Measurements from ENCODE around the gene TUBA3C.

The TUBA3C gene

DNA sequence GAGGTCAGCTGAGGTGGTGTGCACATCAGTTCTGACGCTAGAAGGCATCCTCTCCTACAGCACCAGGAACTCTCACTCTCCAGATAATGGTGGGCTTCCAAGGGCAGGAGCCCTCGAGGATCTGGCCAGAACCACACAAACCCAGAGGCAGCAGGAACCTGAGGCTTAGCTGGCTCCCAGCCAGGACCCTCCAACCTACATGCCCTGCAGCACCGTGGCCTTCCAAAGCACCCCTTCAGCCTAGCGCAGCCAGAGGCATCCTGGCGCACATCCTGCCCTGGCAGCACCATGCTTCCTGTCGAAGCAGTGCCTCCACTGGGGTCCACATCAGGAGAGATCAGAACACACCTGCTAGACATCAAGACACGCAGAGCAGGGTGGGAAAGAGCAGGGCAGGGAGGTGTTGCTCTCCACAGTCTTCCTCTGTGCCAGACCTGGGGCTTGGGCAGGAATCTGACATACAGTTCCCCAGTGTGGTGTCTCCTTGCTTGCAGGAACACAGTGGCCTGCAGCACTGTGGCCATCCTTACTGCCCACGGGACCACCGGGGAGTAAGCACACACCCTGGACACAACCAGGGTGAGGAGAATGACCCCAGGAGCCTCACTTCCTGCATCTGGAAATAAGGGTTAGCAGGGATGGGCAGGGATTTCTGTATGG is 21.7 kb downstream of the TUBA3C start:
- DNase-seq: no peak

DNA sequence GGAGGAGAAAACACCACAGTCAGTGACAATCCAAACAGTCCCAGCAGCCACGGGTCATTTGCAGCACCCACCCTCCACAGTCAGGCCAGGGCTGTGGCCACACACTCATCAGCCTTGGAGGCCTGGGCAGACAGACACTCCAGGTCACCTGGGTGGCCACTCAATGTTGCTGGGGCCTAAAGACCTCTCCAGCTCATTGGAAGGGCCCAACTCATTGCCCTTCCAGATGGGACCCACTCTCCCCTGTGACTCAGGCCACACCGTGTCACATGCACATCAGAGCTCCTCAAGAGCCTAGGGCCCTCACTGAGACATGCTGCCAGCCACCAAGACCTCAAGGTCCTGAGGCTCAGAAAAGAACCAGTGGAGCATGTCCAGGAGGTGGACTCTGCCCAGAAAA is 22.4 kb downstream of the TUBA3C start:
- no peak for DNase-seq

DNA sequence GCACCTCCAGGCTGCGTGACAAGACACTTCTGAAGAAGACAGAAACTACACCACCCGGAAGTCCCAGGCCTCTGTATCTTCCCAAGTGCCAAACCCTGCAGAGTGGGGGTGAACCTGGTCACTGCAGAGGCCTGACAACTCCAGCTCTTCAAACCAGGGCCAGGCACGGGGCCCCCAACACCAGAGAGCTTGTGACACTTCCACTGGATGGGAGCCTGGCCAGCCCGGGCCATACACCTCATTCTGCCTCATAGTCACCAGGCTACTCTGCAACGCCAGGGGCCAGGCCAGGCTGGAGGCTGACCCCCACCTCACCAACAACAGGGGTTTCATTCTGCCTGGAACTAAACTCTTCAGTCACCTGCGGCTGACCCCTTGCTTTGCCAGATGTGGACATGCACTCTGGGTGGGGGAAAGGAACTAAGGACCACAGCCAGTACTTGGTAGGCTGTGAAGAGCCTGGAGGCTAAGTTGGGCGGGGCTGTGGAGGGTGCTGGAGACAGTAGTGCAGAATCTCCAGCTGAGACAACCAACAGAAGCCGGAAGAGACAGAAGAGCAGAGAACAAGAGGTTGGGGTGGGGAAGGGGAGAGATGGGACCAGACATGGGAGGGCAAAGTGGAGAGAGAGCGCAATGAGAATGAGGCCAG is 23.0 kb downstream of the TUBA3C start:
- no peak for DNase-seq

DNA sequence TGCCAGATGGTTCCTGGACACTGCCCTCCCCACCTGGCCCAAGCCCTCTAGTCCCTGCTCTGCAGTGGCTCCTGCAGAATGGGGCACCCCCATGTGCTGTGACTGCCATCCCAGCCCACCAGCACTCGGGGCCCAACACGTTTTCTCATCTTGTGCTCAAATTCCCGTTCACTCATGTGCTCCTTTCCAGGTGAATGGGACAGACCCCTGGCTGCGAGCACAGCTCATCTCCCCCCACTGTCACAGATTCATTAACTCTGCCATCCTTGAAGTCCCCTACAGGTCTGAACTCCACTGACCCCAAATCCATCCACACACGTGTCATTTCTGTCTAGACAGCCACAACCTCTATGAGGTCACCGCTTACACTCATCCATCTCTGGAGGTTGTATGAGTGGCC is 23.6 kb downstream of the TUBA3C start:
- no peak for DNase-seq

DNA sequence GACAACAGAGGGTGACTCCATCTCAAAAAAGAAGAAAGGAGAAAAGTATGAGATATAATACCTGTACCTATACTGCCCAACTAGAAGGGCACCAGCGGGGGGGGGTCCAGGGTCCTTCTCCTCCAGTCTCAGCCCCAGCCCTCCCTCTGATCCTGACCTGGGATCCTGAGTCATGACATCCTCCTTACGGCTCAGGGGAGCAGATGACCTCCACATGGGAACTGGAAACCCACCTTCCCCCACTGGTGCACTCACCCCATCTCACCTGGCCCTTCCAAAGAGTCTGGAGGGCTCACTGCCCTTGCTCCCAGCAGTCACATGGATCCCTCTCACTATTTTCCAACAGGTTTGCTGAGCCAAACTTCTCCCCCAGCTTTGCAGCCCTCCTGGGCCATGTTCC is 24.2 kb downstream of the TUBA3C start:
- DNase-seq: no peak

DNA sequence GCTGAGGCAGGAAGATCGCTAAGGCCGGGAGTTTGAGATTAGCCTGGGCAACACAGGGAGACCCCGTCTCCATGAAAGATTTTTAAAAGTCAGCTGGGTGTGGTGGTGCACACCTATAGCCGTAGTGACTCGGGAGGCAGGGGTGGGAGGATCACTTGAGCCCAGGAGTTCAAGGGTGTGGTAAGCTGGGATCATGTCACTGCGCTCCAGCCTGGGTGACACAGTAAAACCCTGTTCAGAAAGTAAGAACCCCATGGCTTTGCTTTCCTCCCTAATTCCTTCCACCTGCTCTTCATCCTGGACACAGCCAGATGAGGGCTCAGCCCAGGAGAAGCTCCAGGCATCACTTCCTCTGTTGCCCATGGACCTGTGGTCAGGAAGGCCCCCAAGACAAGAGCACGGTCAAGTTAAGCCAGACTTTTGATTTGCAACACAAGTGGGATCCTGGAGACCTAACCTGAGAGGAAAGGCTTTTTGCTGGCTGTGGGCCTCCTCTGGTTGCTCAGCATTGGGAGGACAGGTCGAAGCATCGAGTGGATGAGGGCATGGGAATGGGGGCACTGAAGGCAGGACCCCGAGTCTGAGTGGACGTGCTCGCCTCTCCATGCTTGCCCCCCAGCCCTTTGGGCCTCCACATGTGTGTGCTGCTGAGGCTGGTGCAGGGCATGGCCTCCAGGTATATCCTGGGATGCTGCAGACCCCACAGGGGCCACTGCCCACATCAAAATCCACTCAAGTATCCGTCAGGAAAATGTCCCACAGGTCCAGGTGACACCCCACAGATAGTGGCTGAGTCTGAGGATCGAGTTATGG is 25.4 kb downstream of the TUBA3C start:
- no peak for DNase-seq

DNA sequence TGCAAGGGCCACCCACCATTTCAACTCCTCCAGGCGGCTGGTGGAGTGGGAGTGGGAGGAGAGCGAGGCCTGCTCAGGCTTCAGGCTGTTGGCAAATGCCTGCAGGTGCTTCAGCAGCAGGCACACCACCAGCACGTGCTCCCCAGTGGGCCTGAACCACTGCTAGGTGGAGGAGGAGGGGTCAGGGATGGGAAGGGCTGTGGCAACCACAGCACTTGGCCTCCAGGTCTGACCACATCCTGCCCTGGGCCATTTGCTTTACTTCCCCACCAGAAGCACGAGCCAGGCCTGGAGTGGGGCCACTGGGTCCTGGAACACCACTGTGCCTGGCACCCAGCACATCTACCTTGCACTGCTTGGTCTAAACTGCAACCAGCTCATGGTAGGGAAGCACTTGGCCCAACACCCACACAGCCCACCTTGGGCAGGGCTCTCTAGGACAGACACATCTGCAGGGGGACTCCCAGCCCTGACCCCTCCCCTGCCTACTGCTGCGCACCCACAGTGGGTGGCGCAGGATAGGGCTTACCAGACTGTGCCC is 26.2 kb downstream of the TUBA3C start:
- no peak for DNase-seq

DNA sequence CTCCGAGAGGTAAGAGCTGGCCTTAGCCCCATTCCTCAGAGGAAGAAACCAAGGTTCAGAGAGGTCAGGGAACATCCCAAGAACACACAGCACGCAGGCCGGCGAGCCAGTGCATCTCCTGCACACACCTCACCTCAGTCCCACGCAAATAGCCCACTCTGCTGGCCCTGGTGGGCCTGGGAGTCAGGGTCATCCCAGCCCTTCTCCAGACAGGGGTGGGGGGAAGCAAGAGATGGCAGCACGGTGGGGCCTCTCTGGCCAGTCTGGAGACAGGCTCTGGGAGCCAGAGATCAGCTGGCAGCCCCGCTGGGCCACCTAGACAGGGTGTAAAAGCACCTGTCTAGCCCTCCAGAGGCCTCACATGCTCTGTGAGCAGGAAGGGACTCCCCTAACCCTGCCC is 26.8 kb downstream of the TUBA3C start:
- DNase-seq: no peak

DNA sequence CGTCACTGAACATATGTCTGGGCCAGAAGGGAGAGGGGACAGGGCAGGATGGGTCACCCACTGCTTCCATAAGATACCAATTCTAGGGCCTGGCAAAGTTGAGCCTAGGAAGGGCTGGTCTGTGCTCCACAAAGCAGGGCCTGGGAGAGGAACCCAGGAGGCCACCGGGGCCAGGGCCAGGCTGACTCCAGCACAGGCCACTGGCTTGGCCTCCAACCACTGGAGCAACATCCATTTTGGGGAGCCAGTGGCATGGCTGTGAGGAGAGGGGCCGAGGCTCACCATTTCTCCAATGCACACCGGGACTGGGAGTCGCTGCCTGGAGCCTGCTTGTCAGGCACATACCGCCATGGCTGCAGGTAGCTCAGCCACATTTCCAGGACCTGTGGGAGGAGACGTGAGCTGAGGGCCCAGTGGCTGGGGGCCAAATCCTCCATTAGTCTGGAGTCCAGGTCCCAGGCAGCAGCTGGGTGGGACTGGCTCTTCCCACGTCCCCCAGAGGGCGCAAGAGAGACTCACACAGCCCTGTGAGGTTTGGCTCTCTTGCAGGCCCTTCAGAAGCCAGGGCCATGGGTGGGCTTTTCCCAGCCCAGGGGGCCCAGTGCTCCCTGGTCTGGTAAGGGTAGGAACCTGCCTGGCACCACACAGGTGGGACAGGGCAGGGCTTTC is 27.7 kb downstream of the TUBA3C start:
- DNase-seq: no peak

DNA sequence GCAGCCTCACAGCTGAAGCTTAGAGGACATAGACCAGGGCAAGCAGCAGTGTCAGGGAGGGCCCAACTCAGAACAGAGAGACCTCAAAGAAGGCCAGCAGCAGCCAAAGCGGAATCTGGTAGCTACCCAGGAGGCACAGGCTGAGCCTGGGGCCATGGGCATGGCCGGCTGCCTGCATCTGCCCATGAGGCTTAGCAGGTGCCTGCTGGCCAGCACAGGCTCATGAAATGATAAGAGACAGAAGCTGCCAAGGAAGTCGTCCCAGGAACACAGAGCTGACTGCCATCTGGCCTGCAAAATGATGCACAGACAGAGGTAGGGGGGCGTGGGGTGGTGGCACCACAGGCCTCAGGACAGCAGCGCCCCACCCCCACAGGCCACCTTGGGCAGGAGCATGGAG is 29.2 kb downstream of the TUBA3C start:
- no peak for DNase-seq

DNA sequence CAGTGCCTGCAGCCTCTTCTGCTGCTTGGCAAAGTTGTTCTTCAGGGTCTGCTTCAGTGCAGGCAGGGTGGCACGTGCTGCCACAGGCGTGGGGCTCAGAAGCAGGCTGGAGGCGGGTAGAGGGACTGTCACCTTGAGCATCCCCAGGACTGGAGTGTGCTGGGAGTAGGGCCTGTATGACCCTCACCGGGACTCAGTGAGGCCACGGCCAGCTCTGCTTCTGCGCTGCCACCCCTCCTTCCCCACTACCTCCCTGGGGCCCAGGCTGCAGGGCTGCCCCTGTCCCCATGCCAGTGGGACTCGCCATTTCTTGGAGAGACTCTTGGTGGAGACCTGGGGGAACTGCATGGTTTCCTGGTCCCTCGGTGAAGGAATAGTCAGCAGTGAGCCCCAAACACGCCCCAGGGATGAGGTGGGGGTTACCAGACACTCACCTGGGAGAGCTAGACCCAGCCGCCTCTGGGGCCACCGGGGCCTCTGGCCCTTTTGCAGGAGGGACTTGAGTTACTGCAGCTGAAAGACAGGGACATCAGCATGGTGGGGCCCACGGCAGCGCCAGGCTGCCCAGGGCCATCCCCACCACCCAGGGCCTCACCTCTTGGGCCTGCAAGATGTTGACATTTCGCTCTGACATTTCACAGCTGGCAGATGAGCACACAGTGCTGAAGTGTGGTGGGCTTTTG is 29.9 kb downstream of the TUBA3C start:
- no peak for DNase-seq

DNA sequence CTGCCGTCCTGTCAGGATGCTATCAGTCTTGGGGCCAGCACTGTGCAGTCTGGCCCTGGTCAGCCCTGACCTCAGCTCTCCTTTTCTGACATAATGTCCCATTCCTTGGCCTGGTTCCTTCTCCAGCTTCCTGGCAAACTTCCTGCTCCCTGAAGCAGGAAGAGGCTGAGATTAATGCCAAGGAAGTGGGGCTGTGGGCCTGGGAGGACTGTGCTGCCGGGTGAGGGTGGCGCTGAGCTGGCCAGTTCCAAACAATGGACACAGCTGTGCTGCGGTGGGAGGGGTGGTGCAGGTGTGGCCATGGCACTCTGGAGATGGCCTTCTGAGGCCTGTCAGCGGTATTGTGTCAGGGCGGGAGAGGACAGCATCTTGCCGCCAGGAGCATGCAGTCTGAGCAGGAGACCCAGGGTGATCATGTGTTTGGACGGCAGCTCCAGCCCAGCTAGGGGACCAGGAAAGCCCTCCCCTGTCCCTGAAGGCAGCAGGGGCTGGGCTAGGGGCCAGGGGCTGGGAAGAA is 30.9 kb downstream of the TUBA3C start:
- no peak for DNase-seq

DNA sequence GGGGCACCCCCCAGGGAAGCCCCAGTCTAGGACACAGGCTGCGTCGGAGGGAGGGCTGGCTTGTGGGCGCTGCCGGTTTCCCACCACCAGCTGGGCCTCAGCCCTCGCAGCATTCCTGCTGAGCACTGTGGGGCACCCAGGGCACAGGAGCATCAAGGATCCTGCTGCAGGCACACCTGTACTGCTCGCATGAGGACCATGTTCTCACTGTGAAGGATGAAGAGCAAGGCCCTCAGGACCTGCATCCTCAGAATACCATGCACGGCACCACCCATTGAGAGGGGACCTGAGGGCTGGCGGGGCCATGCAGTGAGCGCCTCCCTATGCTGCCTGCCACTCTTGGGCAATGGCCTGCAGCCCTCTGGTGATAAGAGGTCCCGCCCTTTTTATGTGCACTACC is 31.4 kb downstream of the TUBA3C start:
- DNase-seq: no peak

DNA sequence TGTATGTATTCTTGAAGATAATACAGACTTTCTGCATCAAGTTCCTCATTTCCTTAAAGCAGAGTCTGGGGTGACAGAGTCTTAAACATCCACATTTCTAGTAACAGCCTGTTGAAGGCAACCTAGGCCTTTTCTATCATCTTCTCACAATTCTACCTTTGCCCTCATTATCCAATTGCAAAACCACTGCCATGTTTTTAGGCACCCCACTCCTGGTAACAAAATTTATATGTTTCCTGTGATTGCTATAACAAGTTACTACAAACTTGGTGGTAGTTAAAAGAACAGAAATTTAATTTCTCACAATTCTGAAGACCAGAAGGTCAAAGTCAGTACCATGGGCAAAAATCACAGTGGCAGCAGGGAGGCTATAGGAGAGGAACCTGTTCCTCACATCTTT is 33.1 kb downstream of the TUBA3C start:
- DNase-seq: no peak

Measured in NCI-H2029 treated with DMSO at 0.1 percent for 48 hours (cell line).